Measurements from ENCODE around the gene GGCT. TPM values are rescaled to one million over a fixed set of nuclear protein-coding genes. Genes with fewer than 3 reads are reported as not detected.
"Not testable (repeated sequence)": the region's sequence is repeated elsewhere in the genome, so short reads cannot be mapped to it uniquely, and the experiment has no call there.

Gene GGCT
- total RNA-seq, 3 donors from 2014 or later, result 25.3 to 59.6 (median 44.6) TPM

- no peaks in the 10 kb centered on the region for H3K9me3 ChIP-seq
- H3K36me3 ChIP-seq, result no peaks in the 10 kb centered on the region
- no peak for DNase-seq (ENCODE audit: low spot score in 2 of 2)
- no peaks in the 10 kb centered on the region for H3K27me3 ChIP-seq
- H3K27ac ChIP-seq, result no peak overlapping the region
- H3K4me3 ChIP-seq, result no peak overlapping the region
- TF ChIP-seq, protein P1, sequence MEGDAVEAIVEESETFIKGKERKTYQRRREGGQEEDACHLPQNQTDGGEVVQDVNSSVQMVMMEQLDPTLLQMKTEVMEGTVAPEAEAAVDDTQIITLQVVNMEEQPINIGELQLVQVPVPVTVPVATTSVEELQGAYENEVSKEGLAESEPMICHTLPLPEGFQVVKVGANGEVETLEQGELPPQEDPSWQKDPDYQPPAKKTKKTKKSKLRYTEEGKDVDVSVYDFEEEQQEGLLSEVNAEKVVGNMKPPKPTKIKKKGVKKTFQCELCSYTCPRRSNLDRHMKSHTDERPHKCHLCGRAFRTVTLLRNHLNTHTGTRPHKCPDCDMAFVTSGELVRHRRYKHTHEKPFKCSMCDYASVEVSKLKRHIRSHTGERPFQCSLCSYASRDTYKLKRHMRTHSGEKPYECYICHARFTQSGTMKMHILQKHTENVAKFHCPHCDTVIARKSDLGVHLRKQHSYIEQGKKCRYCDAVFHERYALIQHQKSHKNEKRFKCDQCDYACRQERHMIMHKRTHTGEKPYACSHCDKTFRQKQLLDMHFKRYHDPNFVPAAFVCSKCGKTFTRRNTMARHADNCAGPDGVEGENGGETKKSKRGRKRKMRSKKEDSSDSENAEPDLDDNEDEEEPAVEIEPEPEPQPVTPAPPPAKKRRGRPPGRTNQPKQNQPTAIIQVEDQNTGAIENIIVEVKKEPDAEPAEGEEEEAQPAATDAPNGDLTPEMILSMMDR (IDR thresholded peaks at IDR 0.05), result no peak
- no peak for TF ChIP-seq POLR2AphosphoS5 (IDR thresholded peaks at IDR 0.05)
- no peak for TF ChIP-seq POLR2A (IDR thresholded peaks at IDR 0.05)
- intact Hi-C loops (cut with DNase I; ENCODE audit: low total_unique reads), result no loop called here
- no peaks in the 10 kb centered on the region for H3K4me1 ChIP-seq
Observed at GRCh38 chr7:30533886-30534285, 29.3 kb upstream of the GGCT start.

DNA sequence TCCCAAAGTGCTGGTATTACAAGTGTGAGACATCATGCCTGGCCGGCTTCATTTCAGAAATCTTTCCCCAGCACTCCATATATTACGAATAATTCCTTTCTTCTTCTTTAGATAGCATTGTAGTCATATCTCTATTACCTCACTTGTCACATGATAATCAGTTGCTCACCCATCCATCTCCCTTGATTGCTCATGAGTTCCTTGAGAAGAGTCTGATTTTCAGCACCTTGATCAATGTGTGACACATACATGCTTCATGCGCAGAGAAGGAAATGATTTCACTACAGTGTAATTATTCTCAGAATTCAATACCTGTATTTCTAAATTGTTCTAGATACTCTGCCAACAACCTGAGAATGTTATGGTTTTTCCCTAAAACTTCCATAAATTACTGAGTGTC is 26.7 kb upstream of the GGCT start:
- H3K36me3 ChIP-seq, result no peaks in the 10 kb centered on the region
- no peak for TF ChIP-seq POLR2A (IDR thresholded peaks at IDR 0.05)
- TF ChIP-seq, protein P1 (IDR thresholded peaks at IDR 0.05), result no peak
- no peak for TF ChIP-seq POLR2AphosphoS5 (IDR thresholded peaks at IDR 0.05)
- no peak overlapping the region for H3K4me3 ChIP-seq
- H3K9me3 ChIP-seq, result no peaks in the 10 kb centered on the region
- no peaks in the 10 kb centered on the region for H3K27me3 ChIP-seq
- intact Hi-C loops (cut with DNase I; ENCODE audit: low total_unique reads), result no loop called here
- H3K4me1 ChIP-seq, result no peaks in the 10 kb centered on the region
- no peak overlapping the region for H3K27ac ChIP-seq
- no peak for DNase-seq (ENCODE audit: low spot score in 2 of 2)

DNA sequence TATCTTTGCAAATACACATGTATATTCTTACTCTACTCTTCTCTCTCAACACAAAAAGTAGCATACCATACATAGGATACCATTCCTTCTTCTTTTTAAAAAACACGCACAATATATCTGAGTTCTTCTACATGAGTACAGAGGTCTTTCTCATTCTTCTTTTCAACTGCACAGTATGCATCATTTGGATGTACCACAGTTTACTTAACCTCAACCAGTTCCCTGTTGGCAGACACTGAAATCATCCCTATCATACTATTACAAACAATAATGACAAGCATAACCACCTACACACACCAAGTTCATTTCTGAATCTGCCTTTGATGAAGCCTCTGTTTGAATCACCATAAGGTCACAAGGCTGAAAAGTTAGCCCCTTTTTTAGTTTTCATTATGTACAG is 25.7 kb upstream of the GGCT start:
- intact Hi-C loops (cut with DNase I; ENCODE audit: low total_unique reads), result no loop called here

DNA sequence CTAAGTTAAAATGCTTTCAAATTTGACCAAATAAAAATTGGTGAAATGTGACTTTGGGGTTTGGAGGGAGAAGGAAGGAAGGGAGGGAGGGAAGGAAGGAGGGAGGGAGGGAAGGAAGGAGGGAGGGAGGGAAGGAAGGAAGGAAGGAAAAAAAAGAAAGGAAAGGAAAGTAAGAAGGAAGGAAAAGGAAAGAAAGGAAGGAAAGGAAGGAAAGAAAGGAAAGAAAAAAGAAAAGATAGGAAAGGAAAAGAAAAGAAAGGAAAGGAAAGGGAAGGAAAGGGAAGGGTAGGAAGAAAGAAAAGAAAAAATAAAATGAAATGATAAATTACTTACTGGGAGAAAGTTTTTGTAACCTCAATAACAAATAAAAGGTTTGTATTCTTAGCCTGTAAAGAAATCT is 24.1 kb upstream of the GGCT start:
- TF ChIP-seq, protein P1 (IDR thresholded peaks at IDR 0.05), result no peak
- TF ChIP-seq POLR2A (IDR thresholded peaks at IDR 0.05) (no peak), POLR2AphosphoS5 (IDR thresholded peaks at IDR 0.05) (no peak)
- DNase-seq (ENCODE audit: low spot score in 2 of 2), result no peak
- intact Hi-C loops (cut with DNase I; ENCODE audit: low total_unique reads), result no loop called here
- no peak overlapping the region for H3K4me3 ChIP-seq
- H3K4me1 ChIP-seq, result no peaks in the 10 kb centered on the region
- H3K27me3 ChIP-seq, result no peaks in the 10 kb centered on the region
- no peaks in the 10 kb centered on the region for H3K36me3 ChIP-seq
- no peak overlapping the region for H3K27ac ChIP-seq
- no peaks in the 10 kb centered on the region for H3K9me3 ChIP-seq

More for the DNA sequence above, 25.7 kb upstream of the GGCT start:
- TF ChIP-seq POLR2A (IDR thresholded peaks at IDR 0.05) (no peak), POLR2AphosphoS5 (IDR thresholded peaks at IDR 0.05) (no peak)
- TF ChIP-seq, protein P1 (IDR thresholded peaks at IDR 0.05), result no peak
- Histone ChIP-seq H3K27me3 (no peaks in the 10 kb centered on the region), H3K4me1 (no peaks in the 10 kb centered on the region), H3K27ac (no peak overlapping the region), H3K9me3 (no peaks in the 10 kb centered on the region), H3K36me3 (no peaks in the 10 kb centered on the region), H3K4me3 (no peak overlapping the region)
- no peak for DNase-seq (ENCODE audit: low spot score in 2 of 2)

GRCh38 chr7:30527297-30527696 is 22.7 kb upstream of the GGCT start:
- intact Hi-C loops (cut with DNase I; ENCODE audit: low total_unique reads); H3K9me3 ChIP-seq; H3K36me3 ChIP-seq; H3K27ac ChIP-seq; H3K4me1 ChIP-seq; H3K4me3 ChIP-seq; DNase-seq (ENCODE audit: low spot score in 2 of 2); H3K27me3 ChIP-seq: not testable (repeated sequence)

DNA sequence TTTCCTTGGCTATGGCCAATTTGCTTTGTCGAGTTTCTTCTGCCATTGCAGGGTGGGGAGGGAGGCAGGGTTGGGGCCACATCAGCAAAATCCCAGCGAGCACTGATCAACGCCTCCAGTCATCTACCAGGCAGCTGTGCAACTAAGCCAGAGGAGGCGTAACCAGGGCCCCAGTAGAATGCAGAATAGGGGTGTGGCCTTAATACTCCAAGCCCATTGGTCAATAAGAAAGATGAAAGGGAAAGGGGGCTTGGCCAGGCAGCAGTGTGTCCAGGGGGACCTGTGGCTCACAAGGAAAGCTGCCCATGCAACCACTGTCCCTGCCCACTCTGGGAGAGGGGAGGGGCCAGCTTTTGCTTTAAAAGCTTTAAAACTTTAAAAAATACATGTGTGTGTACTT is 21.5 kb upstream of the GGCT start:
- H3K4me1 ChIP-seq, result no peaks in the 10 kb centered on the region
- H3K36me3 ChIP-seq, result no peaks in the 10 kb centered on the region
- H3K9me3 ChIP-seq, result no peaks in the 10 kb centered on the region
- H3K27me3 ChIP-seq, result no peaks in the 10 kb centered on the region
- no peak for DNase-seq (ENCODE audit: low spot score in 2 of 2)
- no peak overlapping the region for H3K27ac ChIP-seq
- intact Hi-C loops (cut with DNase I; ENCODE audit: low total_unique reads), result no loop called here
- no peak overlapping the region for H3K4me3 ChIP-seq
- TF ChIP-seq POLR2A (IDR thresholded peaks at IDR 0.05), result no peak
- TF ChIP-seq, protein P1 (IDR thresholded peaks at IDR 0.05), result no peak
- no peak for TF ChIP-seq POLR2AphosphoS5 (IDR thresholded peaks at IDR 0.05)
